DOHH2 (cell line): ENCODE measurements around the gene SPOCK2.

Source experiments
- H3F3A ChIP-seq: fragments of 200-600 bp; sonication (generic), shearing (Covaris generic); 2 replicates; pipeline ENCODE4 v1.6.0; 2016; ENCODE audit warnings: antibody characterized with exemption, mild to moderate bottlenecking; ENCODE audit not compliant: control insufficient read depth, insufficient read depth
- H3K27ac ChIP-seq: fragments of 200-600 bp; sonication (generic); 2 replicates; pipeline ENCODE4 v1.5.1; 2014; ENCODE audit warnings: low read depth, mild to moderate bottlenecking, low read length, moderate library complexity
- H3K27me3 ChIP-seq: fragments of 200-600 bp; sonication (generic); 2 replicates; pipeline ENCODE4 v1.6.1; 2014; ENCODE audit warnings: mild to moderate bottlenecking, low read length, mixed read lengths; ENCODE audit not compliant: control insufficient read depth
- H3K36me3 ChIP-seq: fragments of 200-600 bp; sonication (generic); 2 replicates; pipeline ENCODE4 v1.6.1; 2014; ENCODE audit warnings: mild to moderate bottlenecking, low read length, moderate library complexity, mixed read lengths; ENCODE audit not compliant: control insufficient read depth
- H3K4me1 ChIP-seq: fragments of 200-600 bp; sonication (generic); 2 replicates; pipeline ENCODE4 v1.6.1; 2014; ENCODE audit warnings: mild to moderate bottlenecking, low read length, mixed read lengths; ENCODE audit not compliant: control insufficient read depth
- H3K4me2 ChIP-seq: fragments of 200-600 bp; sonication (generic); 2 replicates; pipeline ENCODE4 v1.6.0; 2014; ENCODE audit warnings: mild to moderate bottlenecking, low read length, moderate library complexity
- H3K4me3 ChIP-seq: fragments of 200-600 bp; sonication (generic); 2 replicates; pipeline ENCODE4 v1.5.1; 2014; ENCODE audit warnings: mild to moderate bottlenecking, low read length, mixed read lengths
- H3K79me2 ChIP-seq: fragments of 200-600 bp; sonication (generic); 2 replicates; pipeline ENCODE4 v1.6.1; 2014; ENCODE audit warnings: mild to moderate bottlenecking, low read length, mixed read lengths; ENCODE audit not compliant: control insufficient read depth
- H3K9me2 ChIP-seq: fragments of 200-600 bp; sonication (generic); replicated peaks from 2 replicates; pipeline ENCODE4 v1.6.1; 2014; ENCODE audit warnings: mild to moderate bottlenecking, low read length, mixed read lengths; ENCODE audit not compliant: control insufficient read depth
- H3K9me3 ChIP-seq: fragments of 200-600 bp; sonication (generic); 2 replicates; pipeline ENCODE4 v1.6.1; 2014; ENCODE audit warnings: antibody characterized with exemption, low read length, mixed read lengths; ENCODE audit not compliant: control insufficient read depth, insufficient read depth
- H4K20me1 ChIP-seq: fragments of 200-600 bp; sonication (generic); 2 replicates; pipeline ENCODE4 v1.6.0; 2014; ENCODE audit warnings: low read depth, mild to moderate bottlenecking, antibody characterized with exemption, low read length, moderate library complexity; ENCODE audit not compliant: control insufficient read depth, insufficient read depth
- CTCF ChIP-seq: fragments of 200-600 bp; sonication (generic); IDR thresholded peaks from one replicate; pipeline ENCODE4 v1.5.1; 2014; ENCODE audit warnings: antibody characterized with exemption, mild to moderate bottlenecking, low read depth, low read length; ENCODE audit not compliant: poor library complexity, severe bottlenecking
- EZH2phosphoT487 ChIP-seq: fragments of 200-600 bp; sonication (generic); IDR thresholded peaks from 2 replicates; pipeline ENCODE4 v1.6.1; 2017; ENCODE audit warnings: borderline replicate concordance, mild to moderate bottlenecking, antibody characterized with exemption, low read length, moderate library complexity, mixed read lengths

Gene SPOCK2

GRCh38 chr10:72014785-72015480 lies 73.4 kb downstream of the SPOCK2 start:
- Histone ChIP-seq H3K4me2 (no peak overlapping the region), H3K27me3 (peaks cover 12% of the 10 kb centered on the region), H3K27ac (no peak overlapping the region), H3K79me2 (no peaks in the 10 kb centered on the region), H3K4me1 (no peaks in the 10 kb centered on the region), H3F3A (no peaks in the 10 kb centered on the region), H3K36me3 (no peaks in the 10 kb centered on the region), H3K9me2 (no peaks in the 10 kb centered on the region), H4K20me1 (no peaks in the 10 kb centered on the region), H3K9me3 (no peaks in the 10 kb centered on the region), H3K4me3 (no peak overlapping the region)
- TF ChIP-seq EZH2phosphoT487, result no peak
- TF ChIP-seq CTCF, result no peak

GRCh38 chr10:72014197-72014596 lies 74.2 kb downstream of the SPOCK2 start:
- H3K27me3 ChIP-seq, result peaks cover 6% of the 10 kb centered on the region; the same call in 1 of the 2 replicates
- H4K20me1 ChIP-seq, result no peaks in the 10 kb centered on the region
- TF ChIP-seq EZH2phosphoT487, result no peak
- no peak for TF ChIP-seq CTCF
- no peak overlapping the region for H3K4me2 ChIP-seq
- H3K36me3 ChIP-seq, result no peaks in the 10 kb centered on the region
- no peaks in the 10 kb centered on the region for H3K9me2 ChIP-seq
- no peaks in the 10 kb centered on the region for H3K9me3 ChIP-seq
- H3K27ac ChIP-seq, result no peak overlapping the region
- H3F3A ChIP-seq, result no peaks in the 10 kb centered on the region
- no peak overlapping the region for H3K4me3 ChIP-seq
- no peaks in the 10 kb centered on the region for H3K79me2 ChIP-seq
- H3K4me1 ChIP-seq, result no peaks in the 10 kb centered on the region

GRCh38 chr10:72013202-72013945 lies 75.0 kb downstream of the SPOCK2 start:
- Histone ChIP-seq H3K4me3 (no peak overlapping the region), H3K4me1 (no peaks in the 10 kb centered on the region), H3K27me3 (peaks cover 6% of the 10 kb centered on the region; the same call in 1 of the 2 replicates), H3K9me2 (no peaks in the 10 kb centered on the region), H3K27ac (no peak overlapping the region), H3F3A (no peaks in the 10 kb centered on the region), H3K4me2 (no peak overlapping the region), H3K79me2 (no peaks in the 10 kb centered on the region), H3K9me3 (no peaks in the 10 kb centered on the region), H4K20me1 (no peaks in the 10 kb centered on the region), H3K36me3 (no peaks in the 10 kb centered on the region)
- TF ChIP-seq EZH2phosphoT487 (no peak), CTCF (no peak)
